NCI-H128 (cell line): ENCODE results near the gene CES2.
"Not testable (repeated sequence)": the region's sequence is repeated elsewhere in the genome, so short reads cannot be mapped to it uniquely, and the experiment has no call there.

ENCODE experiments used
- DNase-seq: peaks from one replicate; lab custom pipeline; 2025; ENCODE audit not compliant: unreplicated experiment; lab: John Stamatoyannopoulos, UW

Gene CES2

GRCh38 chr16:66934138-66934838, 1.0 kb upstream of the CES2 start, which contains the start of gene CIAO2B:
Gene CIAO2B (minus strand): TSS chr16:66934402. CDS start chr16:66934364, 38 bp downstream.
- peak; percentile 62 for DNase-seq

DNA sequence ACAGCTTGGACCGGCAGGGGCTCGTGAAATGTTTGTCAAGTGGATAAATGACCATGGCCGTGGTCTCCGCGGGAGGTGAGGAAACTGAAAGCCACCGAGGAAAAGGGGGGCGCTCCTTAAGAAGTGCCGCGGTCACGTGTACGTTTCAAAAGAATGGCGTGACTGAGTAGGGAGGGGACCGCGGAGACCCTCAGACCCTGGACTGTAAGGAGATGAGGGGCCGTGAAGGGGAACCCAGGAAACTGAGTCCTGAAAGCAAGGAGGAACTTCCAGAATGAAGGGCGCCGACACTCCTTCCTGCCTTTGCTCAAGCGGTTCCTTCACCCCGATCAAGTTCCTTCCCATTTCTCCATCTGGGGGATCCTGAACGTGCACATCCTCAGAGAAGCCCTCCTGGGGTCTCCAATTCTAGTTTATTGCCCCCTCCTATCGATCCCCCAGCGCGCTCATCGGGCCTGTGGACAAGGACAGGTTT, 440 bp upstream of the CES2 start:
- not testable (repeated sequence) for DNase-seq

GRCh38 chr16:66936462-66936861, 1.1 kb downstream of the CES2 start:
- no peak for DNase-seq

GRCh38 chr16:66936889-66937554, 1.7 kb downstream of the CES2 start:
- DNase-seq = no peak

DNA sequence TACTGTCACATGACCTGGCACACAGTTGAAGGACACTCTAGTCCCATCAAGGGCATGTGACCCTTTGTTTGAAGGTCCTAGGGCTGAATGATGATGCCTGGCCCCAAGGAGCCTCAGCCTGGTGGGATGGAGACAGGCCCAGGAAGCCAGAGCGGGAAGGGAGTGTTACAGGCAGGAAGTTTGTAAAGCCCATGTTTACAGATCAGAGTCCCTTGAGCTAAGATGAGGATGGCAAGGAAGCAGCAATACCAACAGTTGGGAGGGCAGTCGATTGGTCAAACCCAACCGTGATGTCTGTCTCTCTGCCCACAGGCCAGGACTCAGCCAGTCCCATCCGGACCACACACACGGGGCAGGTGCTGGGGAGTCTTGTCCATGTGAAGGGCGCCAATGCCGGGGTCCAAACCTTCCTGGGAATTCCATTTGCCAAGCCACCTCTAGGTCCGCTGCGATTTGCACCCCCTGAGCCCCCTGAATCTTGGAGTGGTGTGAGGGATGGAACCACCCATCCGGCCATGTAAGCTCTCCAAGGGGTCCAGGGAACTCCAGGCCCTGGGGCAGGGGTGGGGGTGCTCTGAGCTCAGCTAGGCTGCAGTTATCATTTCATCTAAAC, 2.5 kb downstream of the CES2 start:
- no peak for DNase-seq

- no peak for DNase-seq
Measured at GRCh38 chr16:66939366-66939765, 4.0 kb downstream of the CES2 start.

GRCh38 chr16:66940236-66940635, 4.9 kb downstream of the CES2 start:
- no peak for DNase-seq

- DNase-seq = no peak
Measured at GRCh38 chr16:66942981-66943380, 7.7 kb downstream of the CES2 start.

DNA sequence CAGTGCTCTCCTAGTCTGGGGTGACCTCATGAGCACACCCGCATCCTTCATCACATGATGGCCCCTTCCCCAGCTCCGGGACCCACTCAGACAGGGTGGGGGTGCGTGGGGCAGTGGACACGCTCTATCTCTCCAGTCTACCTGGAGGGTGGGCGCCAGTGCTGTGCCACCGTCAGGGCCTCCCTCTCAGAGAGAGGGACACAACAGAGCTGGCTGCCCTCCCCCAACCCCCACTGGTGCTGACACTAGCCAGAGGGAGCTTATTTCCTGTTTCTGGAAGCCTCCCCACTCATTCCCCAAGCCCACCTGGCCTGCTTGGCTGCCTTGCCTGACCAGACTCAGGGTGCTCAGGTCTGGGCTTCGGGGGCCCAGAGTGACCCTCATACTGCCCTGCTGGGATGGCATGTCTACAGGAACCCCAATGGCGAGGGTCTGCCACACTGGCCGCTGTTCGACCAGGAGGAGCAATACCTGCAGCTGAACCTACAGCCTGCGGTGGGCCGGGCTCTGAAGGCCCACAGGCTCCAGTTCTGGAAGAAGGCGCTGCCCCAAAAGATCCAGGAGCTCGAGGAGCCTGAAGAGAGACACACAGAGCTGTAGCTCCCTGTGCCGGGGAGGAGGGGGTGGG, 8.2 kb downstream of the CES2 start:
- no peak for DNase-seq

GRCh38 chr16:66944054-66944441, 8.7 kb downstream of the CES2 start:
- no peak for DNase-seq

DNA sequence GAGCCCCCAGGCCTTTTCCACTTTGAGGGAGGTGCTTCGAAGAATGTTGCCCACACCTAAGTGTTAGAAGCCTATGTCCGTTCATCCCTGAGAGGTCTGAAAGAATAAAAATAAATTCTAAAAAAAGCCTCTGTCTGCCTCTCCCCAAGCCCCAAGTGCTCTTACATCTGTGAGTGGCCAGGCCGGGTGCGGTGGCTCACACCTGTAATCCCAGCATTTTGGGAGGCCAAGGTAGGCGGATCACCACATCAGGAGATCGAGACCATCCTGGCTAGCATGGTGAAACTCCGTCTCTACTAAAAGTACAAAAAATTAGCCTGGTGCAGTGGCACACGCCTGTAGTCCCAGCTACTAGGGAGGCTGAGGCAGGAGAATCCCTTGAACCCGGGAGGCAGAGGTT, 9.7 kb downstream of the CES2 start:
- DNase-seq = not testable (repeated sequence)

- no peak for DNase-seq
Measured at GRCh38 chr16:66945939-66946338, 10.6 kb downstream of the CES2 start.

DNA sequence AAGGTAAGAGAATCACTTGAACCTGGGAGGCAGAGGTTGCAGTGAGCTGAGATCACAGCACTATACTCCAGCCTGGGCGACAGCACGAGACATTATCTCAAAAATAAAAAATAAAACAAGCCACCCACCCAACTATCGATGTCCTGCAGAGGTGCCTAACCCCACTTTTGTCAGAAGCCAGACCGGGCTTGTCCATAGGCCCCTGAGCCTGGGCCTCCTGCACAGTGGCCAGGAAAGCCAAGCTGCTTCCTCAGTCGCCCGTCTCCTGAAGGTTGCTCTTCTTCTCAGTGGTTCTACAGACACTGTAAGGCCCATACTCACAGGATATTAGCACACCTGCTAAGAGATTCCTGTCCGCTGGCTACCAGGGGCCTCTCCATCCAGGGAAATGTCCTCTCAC, 11.2 kb downstream of the CES2 start:
- no peak for DNase-seq

DNA sequence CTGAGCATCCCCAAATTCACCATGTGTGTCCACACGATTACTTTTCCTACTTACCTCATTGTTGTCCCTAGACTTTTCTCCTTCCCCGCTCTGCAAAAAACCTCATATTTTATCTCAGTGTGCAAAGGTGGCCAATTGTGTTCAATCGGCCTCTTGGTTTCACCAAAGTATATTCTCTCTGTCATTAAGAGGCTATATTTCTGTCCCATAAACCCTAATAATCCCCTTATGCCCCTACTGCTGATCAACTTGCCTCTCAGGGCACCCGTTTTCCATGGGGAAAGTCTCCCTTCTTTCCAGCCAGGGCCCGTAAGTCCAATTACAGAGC, 11.6 kb downstream of the CES2 start:
- no peak for DNase-seq

DNA sequence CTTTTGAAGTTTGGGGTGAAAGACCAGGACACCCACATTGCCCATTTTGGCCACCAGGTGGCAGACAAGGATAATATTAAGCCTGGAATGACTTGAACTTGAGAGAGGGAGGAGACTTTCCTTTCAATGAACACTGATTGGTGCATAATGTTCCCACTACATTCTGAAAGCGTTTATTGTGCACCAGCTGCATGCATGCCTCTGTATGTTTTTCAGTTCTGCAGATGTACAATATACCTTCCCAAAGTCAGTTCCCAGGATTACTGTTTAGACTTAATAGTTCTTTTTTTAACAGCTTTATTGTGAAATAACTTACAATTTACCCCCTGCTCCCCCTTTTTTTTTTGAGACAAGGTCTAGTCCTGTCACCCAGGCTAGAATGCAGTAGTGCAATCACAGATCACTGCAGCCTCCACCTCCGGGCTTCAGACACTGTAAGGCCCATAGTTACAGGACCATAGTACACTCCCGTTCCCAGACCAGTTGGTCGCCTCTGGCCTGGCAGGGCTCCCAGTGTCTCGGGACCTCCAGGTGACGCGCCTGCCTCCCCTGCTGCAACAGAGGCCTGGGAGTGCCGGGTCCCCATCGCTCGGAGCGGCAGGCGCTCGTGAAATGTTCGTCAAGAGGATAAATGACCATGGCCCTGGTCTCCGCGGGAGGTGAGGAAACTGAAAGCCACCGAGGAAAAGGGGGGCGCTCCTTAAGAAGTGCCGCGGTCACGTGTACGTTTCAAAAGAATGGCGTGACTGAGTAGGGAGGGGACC, 12.2 kb downstream of the CES2 start:
- peak; percentile 50 for DNase-seq

GRCh38 chr16:66948134-66948836, 13.0 kb downstream of the CES2 start:
- DNase-seq = no peak

GRCh38 chr16:66948837-66949225, 13.5 kb downstream of the CES2 start:
- DNase-seq = no peak

- no peak for DNase-seq
Measured at GRCh38 chr16:66949472-66949871, 14.2 kb downstream of the CES2 start.

DNA sequence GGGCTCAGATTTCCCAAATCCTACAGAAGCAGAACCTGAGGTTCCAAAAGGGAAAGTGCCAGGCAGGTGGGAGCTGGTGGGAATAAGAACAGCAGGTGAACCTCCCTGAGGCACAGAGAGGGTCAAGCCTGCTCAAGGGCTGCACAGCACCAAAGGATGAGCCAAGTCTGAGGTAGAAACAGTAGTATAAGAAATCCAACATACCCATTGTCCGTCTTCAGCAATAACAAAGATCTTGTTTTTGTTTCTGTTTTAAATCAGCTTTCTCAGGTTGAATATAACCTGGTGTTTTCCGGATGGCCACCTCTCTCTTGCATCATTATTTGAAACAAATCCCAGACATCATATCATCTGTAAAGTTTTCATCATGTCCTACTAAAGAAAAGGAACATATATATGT, 15.1 kb downstream of the CES2 start:
- no peak for DNase-seq

- DNase-seq = no peak
Measured at GRCh38 chr16:66950971-66951790, 15.9 kb downstream of the CES2 start.
